OCI-LY7 (cell line): ENCODE results near the gene HERC2.

Experiments used
- CTCF ChIP-seq: fragments of 200-600 bp; sonication (generic); conservative IDR thresholded peaks from 2 replicates; pipeline ENCODE4 v1.5.1; 2014; ENCODE audit warnings: mild to moderate bottlenecking, antibody characterized with exemption, low read length, moderate library complexity, mixed read lengths
- EZH2phosphoT487 ChIP-seq: fragments of 200-600 bp; sonication (generic); IDR thresholded peaks from 2 replicates; pipeline ENCODE4 v1.6.1; 2018; ENCODE audit warnings: low read depth, borderline replicate concordance, mild to moderate bottlenecking, mixed run types, antibody characterized with exemption, low read length, moderate library complexity, mixed read lengths

GRCh38 chr15:28255965-28256364 is 66.0 kb downstream of the HERC2 start:
- no peak for TF ChIP-seq EZH2phosphoT487
- TF ChIP-seq CTCF = no peak
